ENCODE measurements around the gene FBXL13. TPM values are rescaled to one million over a fixed set of nuclear protein-coding genes. Genes with fewer than 3 reads are reported as not detected.

FBXL13 gene
- total RNA-seq, 1 experiment from 2014 or later, result 0.43 TPM

Other genes starting within 250 kb of the FBXL13 start
- 0.39 TPM in 1 of 2 replicates, not detected in the other for gene LRRC17, start 161.8 kb downstream of the FBXL13 start, total RNA-seq (2022)
- gene ARMC10, start 344 bp upstream of the FBXL13 start, total RNA-seq (2022), result 28.9 and 29.2 TPM in 2 replicates
- gene NAPEPLD, start 74.3 kb upstream of the FBXL13 start, total RNA-seq (2022), result 16.9 and 18.9 TPM in 2 replicates
- 77.6 and 90.9 TPM in 2 replicates for gene PMPCB, start 222.6 kb upstream of the FBXL13 start, total RNA-seq (2022)

All from Caco-2 (cell line).